ENCODE data around the gene EMID1.

- TF ChIP-seq, protein P1, sequence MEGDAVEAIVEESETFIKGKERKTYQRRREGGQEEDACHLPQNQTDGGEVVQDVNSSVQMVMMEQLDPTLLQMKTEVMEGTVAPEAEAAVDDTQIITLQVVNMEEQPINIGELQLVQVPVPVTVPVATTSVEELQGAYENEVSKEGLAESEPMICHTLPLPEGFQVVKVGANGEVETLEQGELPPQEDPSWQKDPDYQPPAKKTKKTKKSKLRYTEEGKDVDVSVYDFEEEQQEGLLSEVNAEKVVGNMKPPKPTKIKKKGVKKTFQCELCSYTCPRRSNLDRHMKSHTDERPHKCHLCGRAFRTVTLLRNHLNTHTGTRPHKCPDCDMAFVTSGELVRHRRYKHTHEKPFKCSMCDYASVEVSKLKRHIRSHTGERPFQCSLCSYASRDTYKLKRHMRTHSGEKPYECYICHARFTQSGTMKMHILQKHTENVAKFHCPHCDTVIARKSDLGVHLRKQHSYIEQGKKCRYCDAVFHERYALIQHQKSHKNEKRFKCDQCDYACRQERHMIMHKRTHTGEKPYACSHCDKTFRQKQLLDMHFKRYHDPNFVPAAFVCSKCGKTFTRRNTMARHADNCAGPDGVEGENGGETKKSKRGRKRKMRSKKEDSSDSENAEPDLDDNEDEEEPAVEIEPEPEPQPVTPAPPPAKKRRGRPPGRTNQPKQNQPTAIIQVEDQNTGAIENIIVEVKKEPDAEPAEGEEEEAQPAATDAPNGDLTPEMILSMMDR (IDR thresholded peaks at IDR 0.05 in 4 of 5, conservative IDR thresholded peaks at IDR 0.05 in 1 of 5) = no peak
- TF ChIP-seq POLR2A (IDR thresholded peaks at IDR 0.05) = no peak
These were observed 95.3 kb downstream of the EMID1 start for GRCh38 chr22:29300807-29301601.
